GM19240 (cell line): ENCODE data around the gene MGAT1.
"Not testable (repeated sequence)": the region's sequence is repeated elsewhere in the genome, so short reads cannot be mapped to it uniquely, and the experiment has no call there.

Experiments used
- DNase-seq: peaks from one replicate; pipeline ENCODE4 v3.0.0; 2011; ENCODE audit warnings: low spot score; ENCODE audit not compliant: insufficient read length

The MGAT1 gene

DNA sequence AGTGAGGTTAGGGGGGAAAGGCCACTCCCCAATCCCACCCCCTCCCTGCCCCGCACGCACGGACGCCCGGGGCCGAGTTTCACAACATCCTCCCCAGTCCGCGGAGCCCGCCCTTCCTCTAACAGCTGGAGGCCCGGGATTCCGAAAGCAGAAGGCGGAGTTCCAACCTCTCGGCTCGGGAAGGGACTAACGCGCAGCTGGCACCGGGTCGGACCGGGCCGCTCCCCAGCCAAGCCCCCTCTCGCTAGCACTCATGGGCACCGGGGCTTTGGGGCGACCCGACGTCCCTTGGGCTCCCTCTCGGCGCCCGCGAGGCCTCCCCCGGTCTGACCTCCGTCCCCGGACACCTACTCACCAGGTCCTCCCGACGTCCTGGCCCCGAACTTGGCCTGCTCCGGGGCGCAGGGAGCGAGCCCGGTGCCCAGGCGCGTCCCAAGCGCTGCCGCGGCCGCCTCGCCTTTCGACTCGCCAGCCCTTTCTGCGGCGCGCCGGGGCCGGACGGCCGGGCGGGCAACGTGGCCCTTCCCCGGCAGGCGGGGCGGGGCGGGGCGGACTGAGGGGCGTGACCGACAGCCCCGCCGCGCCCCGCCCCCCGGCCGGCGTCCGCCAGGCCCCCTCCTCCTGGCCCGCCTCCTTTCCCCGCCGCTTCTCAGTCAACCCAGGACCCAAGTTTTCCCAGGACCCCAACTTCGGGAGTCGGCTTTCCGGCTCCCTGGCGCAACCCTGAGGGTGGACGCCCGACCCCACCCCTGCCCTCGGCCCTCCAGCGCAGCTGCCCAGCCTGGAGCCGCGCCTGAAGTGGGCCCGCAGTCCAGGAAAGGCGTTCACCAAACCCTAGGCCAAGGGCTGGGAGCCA lies at the start of gene MGAT1:
Gene MGAT1 (minus strand): TSS at position 482 of the 856 bp plus-strand sequence. CDS start 9,835 bp downstream, outside the sequence.
- peak; percentile 74 for DNase-seq

DNA sequence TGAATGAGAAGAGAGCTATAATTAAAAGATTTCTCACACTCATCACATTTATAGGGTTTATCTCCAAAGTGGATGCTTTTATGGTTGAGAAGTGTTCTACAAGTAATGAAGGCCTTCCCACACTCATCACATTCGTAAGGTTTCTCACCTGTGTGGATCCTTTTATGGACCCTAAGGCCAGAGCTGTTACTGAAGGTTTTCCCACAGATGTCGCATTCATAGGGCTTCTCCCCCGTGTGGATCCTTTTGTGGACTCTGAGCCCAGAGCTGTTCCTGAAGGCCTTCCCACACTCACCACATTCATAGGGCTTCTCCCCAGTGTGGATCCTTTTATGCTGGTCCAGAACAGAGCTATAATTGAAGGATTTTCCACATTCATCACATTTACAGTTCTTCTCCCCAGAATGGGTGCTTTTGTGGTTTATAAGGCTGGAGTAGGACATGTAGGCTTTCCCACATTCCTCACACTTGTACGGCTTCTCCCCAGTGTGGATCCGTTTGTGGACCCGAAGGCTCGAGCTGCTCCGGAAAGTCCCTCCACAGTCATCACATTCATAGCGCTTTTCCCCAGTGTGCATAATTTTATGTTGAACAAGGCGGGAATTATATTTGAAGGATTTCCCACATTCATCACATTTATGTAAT lies 48.0 kb upstream of the MGAT1 start:
- DNase-seq: no peak

DNA sequence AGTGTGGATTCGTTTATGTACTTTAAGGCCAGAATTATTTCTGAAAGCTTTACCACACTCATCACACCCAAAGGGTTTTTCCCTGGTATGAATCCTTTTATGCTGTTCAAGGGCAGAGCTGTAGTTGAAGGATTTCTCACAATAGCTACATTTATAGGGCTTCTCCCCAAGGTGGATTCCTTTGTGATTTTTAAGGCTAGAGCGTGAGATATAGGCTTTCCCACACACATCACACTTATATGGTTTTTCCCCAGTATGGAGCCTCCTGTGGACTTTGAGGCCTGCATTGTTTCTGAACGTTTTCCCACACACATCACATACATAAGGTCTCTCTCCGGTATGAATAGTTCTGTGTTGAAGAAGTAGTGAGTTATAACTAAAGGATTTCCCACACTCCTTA lies 47.2 kb upstream of the MGAT1 start:
- DNase-seq: no peak

DNA sequence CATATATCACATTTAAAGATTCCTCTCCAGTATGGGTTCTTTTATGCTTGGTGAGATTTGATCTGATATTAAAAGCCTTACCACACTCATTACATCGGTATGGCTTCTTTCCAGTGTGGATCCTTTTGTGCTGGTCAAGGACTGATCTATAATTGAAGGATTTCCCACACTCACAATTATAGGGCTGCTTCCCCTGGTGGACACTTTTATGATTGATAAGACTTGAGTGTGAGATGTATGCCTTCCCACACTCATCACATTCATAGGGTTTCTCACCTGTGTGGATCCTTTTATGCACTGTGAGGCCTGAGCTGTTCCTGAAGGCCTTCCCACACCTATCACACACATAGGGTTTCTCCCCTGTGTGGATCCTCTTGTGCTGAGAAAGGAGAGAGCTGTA lies 46.3 kb upstream of the MGAT1 start:
- no peak for DNase-seq

DNA sequence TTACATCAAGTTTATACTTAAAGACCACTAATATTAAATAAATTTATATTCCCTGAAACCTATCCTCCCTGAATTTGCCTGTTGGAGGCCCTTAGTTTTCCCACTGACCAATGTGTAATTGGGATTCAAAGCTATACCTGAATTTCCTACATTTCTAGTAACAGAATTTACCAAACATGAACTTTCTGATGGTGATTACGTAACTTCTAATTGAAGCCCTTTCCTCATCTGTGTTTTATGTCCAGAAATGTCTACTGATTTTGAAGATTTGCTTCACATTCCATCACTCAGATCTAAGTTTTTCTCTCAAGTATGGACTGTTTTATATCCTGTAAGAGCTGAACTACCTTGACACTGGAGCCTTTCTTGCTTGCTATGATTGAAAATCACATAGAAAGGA lies 45.7 kb upstream of the MGAT1 start:
- no peak for DNase-seq

DNA sequence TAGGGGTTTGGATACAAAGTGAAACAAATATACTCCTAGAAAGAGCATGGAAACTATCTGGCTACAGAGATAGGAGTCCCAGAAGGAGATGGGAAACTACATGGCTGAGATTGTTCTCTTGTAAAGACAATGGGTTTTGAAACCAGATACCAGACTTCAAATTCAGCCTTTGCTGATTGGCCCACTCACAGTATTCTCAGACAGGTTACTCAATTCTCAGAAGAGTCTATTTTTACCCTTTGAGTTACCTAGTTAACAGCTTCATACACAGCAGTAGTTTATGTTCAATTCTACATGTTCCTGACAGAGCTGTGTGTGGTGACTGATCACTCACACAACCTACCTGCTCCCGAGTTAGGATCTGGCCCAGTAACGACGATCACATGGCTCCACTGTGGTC lies 44.4 kb upstream of the MGAT1 start:
- no peak for DNase-seq

DNA sequence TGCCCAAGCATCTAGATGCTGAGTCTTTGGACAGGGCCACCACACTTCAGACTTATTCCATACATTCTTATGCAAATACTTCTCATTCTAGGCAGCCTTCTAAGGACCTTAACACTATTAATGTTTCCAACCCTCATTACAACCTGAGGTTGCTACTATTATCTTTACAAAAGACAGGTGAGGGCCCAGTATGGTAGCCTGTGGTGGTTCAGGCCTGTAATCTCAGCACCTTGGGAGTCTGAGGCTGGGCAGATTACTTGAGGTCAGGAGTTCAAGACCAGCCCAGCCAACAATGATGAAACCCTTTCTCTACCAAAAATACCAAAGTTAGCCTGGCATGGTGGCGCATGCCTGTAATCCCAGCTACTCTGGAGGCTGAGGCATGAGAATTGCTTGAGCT lies 42.3 kb upstream of the MGAT1 start:
- DNase-seq: no peak

DNA sequence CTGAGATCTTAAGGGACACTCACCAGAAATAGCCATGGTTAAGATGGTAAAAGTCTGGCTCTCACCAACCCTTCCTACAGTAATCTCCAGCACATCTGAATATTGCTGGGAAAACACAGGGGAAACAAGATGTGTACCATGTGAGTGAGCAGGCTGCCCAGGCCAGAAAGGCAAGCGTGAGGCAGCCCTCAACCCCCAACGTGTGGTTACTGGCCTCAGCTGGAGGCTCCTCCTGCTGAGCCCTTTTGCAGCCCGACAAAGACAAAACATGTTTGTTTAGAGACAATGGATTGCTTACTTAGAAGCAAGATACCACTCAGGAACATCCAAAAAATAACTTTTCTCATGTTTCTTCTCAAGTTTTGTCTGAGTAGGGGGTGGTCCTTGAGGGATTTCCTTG lies 41.8 kb upstream of the MGAT1 start:
- DNase-seq: no peak

DNA sequence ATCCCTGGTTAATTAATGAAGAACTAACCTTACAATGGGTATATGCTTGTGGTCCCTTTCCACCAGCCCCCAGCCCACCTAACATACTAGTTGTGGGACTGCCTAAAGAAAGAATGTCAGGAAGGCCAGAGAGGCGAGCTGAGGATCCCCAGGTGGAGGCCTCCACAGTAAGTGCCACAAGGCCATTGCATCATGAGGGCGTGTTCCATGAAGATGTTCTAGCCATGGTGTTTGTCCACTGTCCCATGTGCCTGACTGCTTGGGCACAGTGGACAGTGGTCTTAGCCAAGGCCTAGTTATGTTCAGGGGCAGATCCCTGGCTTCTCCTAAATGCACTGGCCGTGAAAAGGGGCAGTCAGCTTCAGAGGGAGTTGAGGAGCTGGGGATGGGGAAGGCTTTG lies 37.3 kb upstream of the MGAT1 start:
- DNase-seq: no peak

DNA sequence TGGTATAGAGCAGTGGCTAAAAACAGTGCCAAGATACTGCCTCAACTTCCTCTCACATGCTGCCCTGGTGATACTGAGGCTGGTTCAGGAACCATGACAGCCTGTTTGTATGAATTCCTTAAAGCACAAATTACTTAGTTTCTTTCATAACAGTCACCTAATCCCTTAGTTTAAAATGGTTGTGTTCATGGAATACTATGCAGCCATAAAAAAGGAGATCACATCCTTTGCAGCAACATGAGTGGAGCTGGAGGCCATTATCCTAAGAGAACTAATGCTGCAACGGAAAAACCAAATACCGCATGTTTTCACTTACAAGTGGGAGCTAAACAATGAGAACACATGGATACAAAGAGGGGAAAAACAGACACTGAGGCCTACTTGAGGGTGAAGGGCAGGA lies 36.6 kb upstream of the MGAT1 start:
- DNase-seq: no peak

DNA sequence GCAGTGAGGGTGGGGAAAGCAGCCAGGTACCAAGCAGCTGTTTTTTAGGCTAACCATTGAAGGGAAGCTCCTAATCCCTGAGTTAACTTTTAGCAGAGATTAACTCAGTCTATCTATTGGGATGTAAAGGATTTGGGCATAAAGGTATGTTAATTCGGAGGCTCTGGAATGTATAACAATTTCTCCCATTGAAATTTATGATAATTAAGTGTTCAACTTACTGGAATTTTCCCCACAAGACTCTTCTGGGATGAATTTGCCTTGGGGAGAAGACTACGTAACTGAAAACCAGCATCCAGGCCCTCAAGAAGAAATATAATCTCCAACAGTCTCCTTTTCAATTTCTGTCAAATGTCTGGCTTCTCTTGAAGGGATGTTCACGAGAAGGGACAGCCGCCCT lies 34.9 kb upstream of the MGAT1 start:
- no peak for DNase-seq

DNA sequence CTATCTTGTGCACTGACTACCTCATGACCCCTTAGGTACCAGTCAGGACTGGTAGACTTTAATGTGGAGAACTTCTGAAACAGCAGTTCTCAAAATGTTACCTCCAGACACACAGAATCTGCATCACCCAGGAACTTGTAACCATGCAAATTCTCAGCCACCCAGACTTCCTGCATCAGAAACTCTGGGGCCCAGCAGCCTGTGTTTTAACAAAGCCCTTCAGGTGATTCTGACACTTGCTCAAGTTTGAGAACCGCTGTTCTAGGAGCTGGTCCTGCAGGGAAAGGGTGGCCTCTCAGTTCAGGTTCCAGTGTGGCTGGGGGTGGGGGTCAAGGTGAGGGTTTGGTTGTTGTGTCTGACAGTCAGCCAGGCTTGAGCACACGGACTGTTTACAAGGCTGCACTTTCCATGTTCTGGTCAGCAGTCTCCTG lies 30.0 kb upstream of the MGAT1 start:
- peak; percentile 26 for DNase-seq

DNA sequence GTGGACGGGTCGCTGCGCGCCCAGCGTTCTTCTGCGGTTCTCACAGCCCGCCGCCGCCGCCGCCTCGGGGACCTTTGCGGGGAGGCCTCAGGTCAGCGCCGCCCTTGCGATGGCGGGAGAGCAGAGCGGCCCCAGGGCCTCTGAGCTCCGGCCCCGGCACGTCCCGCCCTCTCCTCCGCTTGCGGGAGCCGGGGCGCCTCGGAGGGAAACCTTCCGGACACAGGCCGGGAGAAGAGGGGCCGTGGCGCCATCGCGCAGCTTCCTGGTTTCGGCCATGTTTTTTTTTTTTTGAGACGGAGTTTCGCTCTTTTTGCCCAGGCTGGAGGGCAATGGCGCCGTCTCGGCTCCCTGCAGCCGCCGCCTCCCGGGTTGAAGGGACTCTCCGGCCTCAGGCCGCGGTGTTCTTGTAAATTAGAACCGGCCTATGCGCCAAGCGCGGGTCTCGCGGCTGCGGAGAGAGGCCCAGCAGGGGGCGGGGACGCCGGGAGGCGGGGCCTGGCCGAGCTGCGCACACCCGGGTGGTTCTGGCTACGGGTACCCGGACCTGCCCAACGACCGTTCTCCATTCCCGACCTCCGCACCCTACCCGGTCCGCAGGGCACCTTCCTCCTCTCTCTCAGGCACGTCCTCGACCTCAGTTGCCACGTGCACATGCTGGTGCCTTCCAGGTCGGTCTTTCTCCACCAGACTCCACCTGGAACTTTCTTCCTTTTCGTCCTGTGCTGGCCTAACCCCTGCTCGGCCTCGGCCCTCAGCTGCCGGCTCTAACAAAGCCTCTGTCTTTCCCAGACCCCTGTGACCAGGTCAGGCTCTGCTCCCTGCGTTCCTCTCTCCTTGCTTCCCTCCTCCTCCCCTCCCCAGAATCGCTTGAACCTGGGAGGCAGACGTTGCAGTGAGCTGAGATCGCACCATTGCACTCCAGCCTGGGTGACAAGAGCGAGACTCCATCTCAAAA lies 28.8 kb upstream of the MGAT1 start:
- peak; percentile 58 for DNase-seq

DNA sequence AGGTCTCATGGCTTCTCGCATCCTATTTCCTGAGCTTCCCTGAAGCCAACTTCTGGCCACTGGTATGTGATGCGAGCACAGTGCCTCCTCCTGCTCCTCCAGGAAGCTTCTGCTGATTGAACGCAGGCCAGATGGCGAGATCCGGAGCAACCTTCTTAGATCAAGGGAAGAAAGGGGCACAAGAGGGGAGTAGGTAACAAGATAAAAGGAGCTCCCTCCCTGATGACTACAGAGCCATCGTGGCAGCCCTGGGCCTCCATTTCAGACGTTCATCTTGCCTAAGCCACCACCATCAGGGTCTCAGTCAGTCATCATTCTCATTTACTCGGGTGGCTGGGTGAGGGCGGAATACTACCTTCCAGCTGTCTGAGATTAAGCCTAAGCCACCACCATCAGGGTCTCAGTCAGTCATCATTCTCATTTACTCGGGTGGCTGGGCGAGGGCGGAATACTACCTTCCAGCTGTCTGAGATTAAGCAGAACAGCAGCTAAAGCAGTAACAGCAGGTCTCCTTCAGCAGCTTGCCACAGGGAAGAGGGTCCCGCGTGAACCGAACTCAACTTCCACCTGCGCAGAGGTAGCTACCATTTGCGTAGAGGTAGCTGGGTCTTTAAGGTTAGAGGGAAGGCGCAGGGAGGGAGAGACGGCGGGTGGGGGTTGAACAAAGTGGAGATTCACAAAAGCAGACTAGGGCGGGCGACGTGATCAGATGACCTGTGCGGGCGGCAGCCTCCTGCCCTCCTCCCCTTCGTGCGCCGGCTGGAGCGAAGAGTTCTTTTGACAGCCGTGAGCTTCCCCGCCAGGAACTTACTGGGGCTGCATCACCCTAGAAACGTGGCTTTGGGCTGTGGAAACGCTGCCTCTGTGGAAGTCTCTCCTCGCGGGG lies 27.9 kb upstream of the MGAT1 start:
- peak; percentile 39 for DNase-seq

DNA sequence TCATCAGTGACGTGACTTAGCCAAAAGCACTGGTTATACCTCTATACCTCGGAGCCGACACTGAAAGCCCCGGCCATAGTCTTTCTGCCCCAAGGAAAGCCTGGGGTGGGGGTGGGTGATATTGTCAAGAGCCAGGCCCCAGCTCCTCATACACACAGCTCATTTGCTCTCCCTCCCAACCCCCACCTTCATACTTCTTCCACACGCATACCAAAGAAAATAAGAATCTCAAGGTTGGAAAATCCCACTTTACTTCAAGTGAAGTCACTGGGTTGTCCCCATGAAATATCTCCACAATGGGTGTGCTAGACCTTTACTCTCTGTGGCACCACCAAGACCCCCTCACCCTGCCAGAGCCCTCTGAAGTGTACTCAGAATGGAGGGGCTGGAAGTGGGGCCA lies 27.1 kb upstream of the MGAT1 start:
- DNase-seq: no peak

DNA sequence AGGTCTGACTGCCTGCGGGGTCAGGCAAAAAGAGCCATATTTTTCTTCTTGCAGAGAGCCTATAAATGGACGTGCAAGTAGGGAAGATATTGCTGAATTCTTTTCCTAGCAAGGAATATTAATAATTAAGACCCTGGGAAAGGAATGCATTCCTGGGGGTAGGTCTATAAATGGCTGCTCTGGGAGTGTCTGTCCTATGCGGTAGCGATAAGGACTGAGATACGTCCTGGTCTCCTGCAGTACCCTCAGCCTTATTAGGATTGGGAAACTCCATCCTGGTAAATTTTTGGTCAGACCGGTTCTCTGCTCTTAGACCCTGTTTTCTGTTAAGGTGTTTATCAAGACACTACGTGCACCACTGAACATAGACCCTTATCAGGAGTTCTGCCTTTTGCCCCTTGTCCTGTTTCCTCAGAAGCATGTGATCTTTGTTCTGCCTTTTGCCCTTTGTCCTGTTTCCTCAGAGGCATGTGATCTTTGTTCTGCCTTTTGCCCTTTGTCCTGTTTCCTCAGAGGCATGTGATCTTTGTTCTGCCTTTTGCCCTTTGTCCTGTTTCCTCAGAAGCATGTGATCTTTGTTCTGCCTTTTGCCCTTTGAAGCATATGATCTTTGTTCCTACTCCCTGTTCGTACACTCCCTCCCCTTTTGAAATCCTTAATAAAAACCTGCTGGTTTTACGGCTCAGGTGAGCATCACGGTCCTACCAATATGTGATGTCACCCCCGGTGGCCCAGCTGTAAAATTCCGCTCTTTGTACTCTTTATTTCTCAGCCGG lies 26.3 kb upstream of the MGAT1 start:
- not testable (repeated sequence) for DNase-seq

DNA sequence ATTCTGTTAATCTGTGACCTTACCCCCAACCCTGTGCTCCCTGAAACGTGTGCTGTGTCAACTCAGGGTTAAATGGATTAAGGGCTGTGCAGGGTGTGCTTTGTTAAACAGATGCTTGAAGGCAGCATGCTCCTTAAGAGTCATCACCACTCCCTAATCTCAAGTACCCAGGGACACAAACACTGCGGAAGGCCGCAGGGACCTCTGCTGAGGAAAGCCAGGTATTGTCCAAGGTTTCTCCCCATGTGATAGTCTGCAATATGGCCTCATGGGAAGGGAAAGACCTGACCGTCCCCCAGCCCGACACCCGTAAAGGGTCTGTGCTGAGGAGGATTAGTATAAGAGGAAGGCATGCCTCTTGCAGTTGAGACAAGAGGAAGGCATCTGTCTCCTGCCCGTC lies 24.8 kb upstream of the MGAT1 start:
- DNase-seq: not testable (repeated sequence)

DNA sequence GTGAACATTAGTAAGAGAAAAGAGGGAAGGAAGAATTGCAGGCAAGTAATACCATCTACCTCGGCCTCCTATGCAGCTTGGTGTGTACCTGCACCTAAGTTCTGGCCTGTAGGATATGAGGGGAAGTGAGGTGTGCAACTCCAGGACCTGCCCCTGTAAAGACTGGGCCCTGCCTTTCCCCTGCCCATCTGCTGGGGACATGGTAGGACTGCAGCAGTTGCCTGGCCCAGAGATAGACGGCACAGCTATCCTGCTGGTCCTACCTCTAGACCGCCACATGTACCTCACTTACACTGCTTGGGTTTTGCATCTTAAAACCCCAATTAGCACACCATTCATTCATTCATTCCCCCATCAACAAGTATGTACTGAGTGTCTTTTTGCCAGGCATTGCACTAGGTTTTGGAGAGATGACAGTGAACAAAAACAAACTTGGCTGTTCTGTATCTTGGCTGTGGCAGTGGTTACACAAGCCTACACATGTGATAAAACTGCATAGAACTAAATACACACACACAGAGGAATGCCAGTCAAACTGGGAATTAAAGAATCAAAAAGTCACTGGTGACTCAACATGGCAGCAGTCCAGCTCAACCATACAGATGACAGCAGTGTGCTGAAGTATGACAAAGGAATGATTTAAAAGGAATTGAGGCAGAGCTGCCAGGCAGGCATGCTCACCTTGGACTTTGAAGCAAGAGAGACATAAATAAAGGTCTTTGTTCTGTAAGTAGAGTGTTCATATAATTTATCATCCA lies 23.3 kb upstream of the MGAT1 start:
- no peak for DNase-seq
